ENCODE data around the gene UAP1L1.

Gene UAP1L1

DNA sequence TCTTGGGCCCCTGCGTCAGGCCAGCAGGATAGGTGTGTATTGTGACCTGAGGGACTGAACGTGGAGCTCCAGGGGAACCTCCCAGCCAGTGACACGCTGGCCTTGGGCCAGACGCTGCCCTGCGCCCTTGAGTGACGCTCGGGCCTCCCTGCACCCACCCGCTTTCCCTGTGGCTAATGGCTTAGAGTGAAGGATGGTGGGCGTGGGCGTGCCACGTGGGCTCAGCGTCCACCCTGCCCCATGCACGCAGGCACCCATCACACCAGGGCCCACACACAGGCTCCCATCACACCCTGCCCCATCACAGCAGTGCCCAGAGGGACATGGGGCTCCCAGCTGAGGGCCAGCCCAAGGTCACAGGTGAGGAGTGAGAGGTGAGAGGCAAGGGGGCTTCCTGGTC is 40.3 kb upstream of the UAP1L1 start:
- Mint-ChIP-seq H3K27ac (no peak overlapping the region), H3K4me1 (ENCODE audit: low read depth) (peaks cover 20% of the 10 kb centered on the region), H3K4me3 (no peak overlapping the region), H3K9me3 (no peaks in the 10 kb centered on the region), H3K27me3 (ENCODE audit: low read depth) (no peaks in the 10 kb centered on the region), H3K36me3 (ENCODE audit: low read depth) (no peaks in the 10 kb centered on the region)

DNA sequence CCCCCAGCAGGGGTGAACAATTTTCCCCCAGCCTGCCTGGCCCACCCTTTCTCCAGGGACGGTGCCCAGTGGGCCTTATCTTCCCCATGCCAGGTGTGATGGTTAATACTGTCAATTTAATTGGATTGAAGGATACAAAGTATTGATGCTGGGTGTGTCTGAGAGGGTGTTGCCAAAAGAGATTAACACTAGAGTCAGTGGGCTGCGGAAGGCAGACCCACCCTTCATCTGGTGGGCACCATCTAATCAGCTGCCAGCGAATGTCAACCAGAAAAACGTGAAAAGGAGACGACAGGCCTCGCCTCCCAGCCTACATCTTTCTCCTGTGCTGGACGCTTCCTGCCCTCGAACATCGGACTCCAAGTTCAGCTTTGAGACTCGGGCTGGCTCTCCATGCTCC is 39.8 kb upstream of the UAP1L1 start:
- Mint-ChIP-seq H3K4me3 (no peak overlapping the region), H3K9me3 (no peaks in the 10 kb centered on the region), H3K36me3 (ENCODE audit: low read depth) (no peaks in the 10 kb centered on the region), H3K4me1 (ENCODE audit: low read depth) (peaks cover 17% of the 10 kb centered on the region), H3K27ac (no peak overlapping the region), H3K27me3 (ENCODE audit: low read depth) (no peaks in the 10 kb centered on the region)

DNA sequence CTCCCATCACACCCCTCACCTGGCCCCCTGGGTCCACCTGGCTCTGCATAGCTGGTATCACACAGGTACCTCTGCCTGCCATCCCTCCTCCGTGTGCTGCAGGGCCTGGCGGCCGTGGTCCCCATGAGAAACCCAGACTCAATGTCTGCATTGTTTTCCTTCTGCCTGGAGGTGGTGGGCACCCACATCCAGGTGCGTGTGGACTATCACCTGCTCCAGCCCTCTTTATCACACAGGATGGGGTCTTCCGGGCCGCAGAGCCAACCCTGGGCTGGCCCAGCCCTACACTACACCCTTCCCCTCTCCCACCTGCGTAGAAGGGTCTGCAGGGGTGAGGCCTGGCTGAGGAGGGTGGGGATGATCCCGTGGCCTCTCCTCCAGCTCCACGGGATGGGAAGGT is 38.4 kb upstream of the UAP1L1 start:
- Mint-ChIP-seq H3K9me3 (no peaks in the 10 kb centered on the region), H3K36me3 (ENCODE audit: low read depth) (no peaks in the 10 kb centered on the region), H3K4me3 (no peak overlapping the region), H3K4me1 (ENCODE audit: low read depth) (peaks cover 9% of the 10 kb centered on the region), H3K27me3 (ENCODE audit: low read depth) (no peaks in the 10 kb centered on the region), H3K27ac (no peak overlapping the region)

DNA sequence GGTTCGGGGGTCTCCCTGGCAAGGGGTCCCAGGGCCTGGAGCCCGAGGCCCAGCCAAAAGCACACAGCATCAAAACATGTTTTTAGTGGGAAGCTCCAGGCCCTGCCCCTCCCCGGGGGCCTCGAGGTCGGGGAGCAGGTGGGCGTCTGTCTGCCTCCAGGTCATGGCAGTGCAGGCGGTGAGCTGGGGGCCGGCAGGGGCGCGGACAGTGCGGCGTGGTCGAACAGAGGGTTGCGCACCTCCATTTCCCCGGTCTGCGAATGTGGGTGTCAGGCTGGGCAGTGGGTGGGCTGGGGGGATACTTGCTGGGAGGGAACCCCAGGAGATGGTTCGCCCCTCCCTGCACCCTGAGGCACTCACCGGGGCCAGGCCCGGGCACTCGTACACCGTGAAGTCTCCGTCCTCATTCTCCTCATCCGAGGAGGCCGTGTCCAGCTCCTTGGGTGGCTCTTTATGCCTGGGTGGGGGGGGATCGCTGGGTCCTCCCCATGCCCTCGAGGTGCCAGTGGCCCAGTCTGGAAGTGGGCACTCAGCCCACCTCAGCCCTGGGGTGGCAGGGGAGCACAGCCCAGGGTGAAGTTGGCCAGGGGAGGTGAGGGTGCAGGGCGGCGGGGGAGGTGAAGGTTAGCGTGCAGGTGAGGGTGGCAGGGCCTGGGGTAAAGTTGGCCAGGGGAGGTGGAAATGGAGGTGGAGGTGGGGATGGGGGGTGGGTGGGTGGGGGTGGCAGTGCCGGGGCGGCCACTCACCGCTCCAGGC is 37.5 kb upstream of the UAP1L1 start:
- H3K27ac Mint-ChIP-seq = no peak overlapping the region
- H3K27me3 Mint-ChIP-seq (ENCODE audit: low read depth) = peaks cover 4% of the 10 kb centered on the region
- no peaks in the 10 kb centered on the region for H3K9me3 Mint-ChIP-seq
- no peak overlapping the region for H3K4me3 Mint-ChIP-seq
- H3K36me3 Mint-ChIP-seq (ENCODE audit: low read depth) = no peaks in the 10 kb centered on the region
- peaks cover 5% of the 10 kb centered on the region for H3K4me1 Mint-ChIP-seq (ENCODE audit: low read depth)

DNA sequence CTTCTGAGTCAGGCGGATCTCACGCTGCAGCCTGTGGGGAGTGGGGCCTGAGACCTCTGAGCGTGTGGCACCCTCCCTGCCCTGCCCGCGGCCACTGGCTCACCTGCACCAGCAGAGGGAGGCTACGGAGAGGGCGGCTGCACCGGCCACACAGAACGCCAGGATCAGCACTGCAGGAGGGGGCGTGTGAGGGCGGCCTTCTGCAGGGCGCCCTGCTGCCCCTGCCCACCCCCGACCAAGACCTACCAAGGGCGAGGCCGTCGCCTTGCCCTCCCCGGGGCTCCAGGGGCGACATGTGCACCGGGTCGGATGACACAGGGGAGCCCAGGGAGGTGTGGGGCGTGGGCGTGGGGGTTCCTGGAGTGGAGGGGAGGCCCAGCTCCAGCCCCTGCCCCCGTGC is 36.7 kb upstream of the UAP1L1 start:
- Mint-ChIP-seq H3K27ac (no peak overlapping the region), H3K4me1 (ENCODE audit: low read depth) (peaks cover 3% of the 10 kb centered on the region), H3K27me3 (ENCODE audit: low read depth) (peaks cover 8% of the 10 kb centered on the region), H3K36me3 (ENCODE audit: low read depth) (no peaks in the 10 kb centered on the region), H3K9me3 (no peaks in the 10 kb centered on the region), H3K4me3 (no peak overlapping the region)

DNA sequence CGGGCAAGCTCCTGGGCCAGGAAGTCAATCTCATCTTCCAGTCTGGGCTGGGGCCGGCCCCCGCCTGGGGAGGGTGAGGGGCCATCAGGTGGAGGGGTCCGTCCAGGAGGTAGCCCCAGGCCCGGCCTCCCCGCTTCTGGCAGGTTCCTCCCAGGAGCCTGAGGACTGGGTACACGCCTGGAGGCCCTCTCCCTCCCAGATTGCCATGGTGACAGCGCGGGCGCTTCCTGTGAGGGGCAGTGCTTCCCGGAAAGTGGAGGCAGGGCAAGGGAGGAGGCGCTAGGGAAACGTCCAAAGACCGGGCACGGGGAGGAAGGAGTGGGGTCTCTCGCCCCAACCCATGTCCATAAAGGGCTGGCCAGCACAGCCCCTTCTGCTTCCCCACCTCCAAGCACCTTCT is 36.2 kb upstream of the UAP1L1 start:
- Mint-ChIP-seq H3K27me3 (ENCODE audit: low read depth) (peaks cover 8% of the 10 kb centered on the region), H3K36me3 (ENCODE audit: low read depth) (no peaks in the 10 kb centered on the region), H3K9me3 (no peaks in the 10 kb centered on the region), H3K27ac (no peak overlapping the region), H3K4me3 (no peak overlapping the region), H3K4me1 (ENCODE audit: low read depth) (peaks cover 3% of the 10 kb centered on the region)

DNA sequence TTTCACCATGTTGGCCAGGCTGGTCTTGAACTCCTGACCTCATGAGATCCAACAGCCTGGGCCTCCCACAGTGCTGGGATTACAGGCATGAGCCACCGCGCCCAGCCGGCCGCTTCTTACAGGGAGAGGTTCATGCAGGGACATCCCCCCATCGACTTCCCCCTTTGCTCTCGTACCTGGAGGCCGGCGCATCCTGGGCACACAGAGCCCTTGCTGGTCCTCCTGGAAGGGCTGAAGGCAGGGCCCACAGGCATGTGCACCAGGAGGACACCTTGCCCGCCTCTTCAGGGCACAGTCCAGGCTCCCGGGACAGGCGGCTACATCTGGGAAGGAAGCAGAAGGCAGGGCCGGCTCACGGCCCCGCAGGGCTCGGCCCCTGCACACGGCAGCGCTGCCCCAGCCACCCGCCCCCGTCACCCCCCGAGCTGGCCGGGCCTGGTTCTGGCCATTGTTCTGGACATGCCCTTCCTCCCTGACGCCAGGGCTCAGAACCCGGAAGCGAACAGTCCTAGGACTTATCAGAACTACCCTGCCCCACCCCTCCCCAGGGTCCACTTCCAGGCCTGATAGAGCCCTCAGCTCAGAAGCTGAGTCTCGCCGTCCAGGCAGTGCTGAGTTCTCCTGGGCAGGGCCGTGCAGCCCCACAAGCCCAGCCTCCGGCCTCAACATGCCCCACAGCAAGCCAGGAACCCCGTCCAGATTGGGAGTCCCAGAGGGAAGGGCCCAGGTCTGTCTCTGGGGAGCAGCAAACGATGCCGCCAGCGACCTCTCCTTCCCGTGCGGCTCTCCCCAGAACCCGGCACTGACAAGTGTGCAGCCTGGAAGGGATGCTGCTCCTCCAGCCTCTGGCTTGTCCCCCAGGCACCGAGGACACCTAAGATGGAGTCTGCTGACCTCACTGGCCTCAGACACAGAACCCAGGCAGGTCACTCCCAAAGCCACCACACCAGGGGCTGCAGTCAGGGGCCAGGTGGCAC is 34.3 kb upstream of the UAP1L1 start:
- H3K4me1 Mint-ChIP-seq (ENCODE audit: low read depth) = peaks cover 3% of the 10 kb centered on the region
- no peaks in the 10 kb centered on the region for H3K9me3 Mint-ChIP-seq
- no peak overlapping the region for H3K27ac Mint-ChIP-seq
- peaks cover 22% of the 10 kb centered on the region for H3K27me3 Mint-ChIP-seq (ENCODE audit: low read depth)
- no peaks in the 10 kb centered on the region for H3K36me3 Mint-ChIP-seq (ENCODE audit: low read depth)
- H3K4me3 Mint-ChIP-seq = no peak overlapping the region

DNA sequence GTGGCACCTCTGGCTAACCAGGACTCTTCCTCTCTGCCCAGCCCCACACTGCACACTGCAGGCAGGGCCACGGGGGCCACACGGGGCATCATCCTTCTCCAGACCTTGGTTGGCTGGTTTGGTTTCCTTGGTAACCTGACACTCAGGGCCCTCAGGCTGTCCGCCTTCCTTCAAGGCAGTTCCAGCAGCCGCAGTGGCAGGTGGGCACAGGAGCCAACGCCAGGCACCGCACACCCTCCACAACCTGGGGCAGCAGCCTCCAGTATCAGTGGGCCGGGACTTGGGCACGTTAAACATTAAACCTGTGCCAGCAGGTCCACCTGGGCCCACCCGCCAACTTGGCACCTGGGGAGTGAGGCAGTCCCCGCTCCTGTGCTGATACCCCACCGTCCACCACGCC is 33.3 kb upstream of the UAP1L1 start:
- no peaks in the 10 kb centered on the region for H3K36me3 Mint-ChIP-seq (ENCODE audit: low read depth)
- peak overlapping the region; percentile 78 for H3K4me3 Mint-ChIP-seq
- no peaks in the 10 kb centered on the region for H3K9me3 Mint-ChIP-seq
- peaks cover 3% of the 10 kb centered on the region for H3K4me1 Mint-ChIP-seq (ENCODE audit: low read depth)
- H3K27me3 Mint-ChIP-seq (ENCODE audit: low read depth) = peaks cover 24% of the 10 kb centered on the region
- H3K27ac Mint-ChIP-seq = no peak overlapping the region

DNA sequence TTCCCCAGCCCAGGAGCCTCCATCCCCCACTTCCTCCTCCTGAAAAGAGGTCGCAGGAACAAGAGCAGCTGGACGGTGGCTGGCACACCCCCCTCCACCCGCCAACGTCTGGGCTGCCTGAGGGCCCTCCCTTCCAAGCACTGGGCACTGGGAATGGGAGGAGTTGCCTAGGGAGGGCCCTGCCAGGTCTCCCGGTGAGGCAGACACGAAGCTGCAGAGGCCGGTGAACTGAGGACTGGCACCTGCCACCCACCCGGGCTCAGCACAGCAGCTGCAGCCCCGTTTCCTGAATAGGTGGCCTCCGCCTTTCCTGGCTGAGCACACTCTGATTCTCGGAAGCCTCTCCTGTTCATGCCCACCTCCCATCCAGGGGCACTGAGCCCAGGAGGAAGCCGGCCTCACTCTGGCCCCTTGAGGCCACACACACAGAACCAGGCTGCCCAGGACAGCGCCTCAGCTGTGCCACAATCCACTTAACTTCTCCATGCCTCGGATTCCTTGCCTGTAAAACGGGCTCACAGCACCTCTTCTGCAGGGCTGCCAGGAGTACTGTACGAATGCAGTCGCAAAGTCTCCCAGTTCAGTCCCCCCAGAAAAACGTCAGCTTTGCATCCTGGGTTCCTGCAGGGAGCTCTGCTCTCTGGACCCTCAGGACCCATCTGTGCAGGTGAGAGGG is 32.7 kb upstream of the UAP1L1 start:
- Mint-ChIP-seq H3K27me3 (ENCODE audit: low read depth) (peaks cover 27% of the 10 kb centered on the region), H3K9me3 (no peaks in the 10 kb centered on the region), H3K27ac (no peak overlapping the region), H3K4me1 (ENCODE audit: low read depth) (peaks cover 3% of the 10 kb centered on the region), H3K4me3 (peak overlapping the region; percentile 78), H3K36me3 (ENCODE audit: low read depth) (no peaks in the 10 kb centered on the region)

DNA sequence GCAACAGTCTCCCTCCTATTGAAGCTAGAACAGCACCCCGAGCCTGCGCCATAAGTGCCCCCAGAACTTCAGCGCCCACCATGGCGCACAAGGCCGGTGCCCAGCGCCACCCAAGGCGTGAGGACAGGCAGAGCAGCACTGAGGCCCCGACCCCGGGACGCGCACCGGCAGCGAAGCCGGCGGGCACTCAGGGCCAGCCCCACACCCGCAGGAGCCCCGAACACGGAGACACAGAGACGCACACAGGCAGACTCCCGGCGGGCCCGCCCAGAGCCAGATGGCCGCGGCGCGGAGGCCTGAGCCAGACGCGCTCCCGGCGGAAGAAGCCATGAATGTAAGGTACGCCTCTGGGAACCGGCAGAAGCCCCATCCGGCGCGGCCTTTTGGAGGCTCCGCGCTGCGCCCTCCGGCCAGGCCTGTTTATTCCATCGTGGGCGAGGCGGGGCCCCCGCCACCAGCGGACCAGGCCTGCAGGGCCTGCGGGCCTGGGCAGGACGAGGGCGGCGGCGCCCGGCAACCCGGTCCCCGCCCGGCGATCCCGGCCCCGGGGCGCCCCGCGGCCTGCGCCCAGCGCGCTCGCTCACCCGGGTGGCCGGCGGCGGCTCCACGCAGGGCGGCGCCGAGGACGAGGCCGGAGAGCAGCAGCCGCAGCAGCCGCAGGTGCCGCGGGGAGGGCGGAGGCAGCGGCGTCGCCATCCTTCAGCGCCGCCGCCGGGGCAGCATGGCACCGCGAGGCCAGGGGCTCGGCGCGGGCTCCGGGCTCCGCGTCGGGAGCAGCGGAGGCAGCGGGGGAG is 31.8 kb upstream of the UAP1L1 start:
- no peaks in the 10 kb centered on the region for H3K36me3 Mint-ChIP-seq (ENCODE audit: low read depth)
- peaks cover 34% of the 10 kb centered on the region for H3K27me3 Mint-ChIP-seq (ENCODE audit: low read depth)
- H3K4me3 Mint-ChIP-seq = peak overlapping the region; percentile 78
- no peak overlapping the region for H3K27ac Mint-ChIP-seq
- peaks cover 3% of the 10 kb centered on the region for H3K4me1 Mint-ChIP-seq (ENCODE audit: low read depth)
- H3K9me3 Mint-ChIP-seq = no peaks in the 10 kb centered on the region

DNA sequence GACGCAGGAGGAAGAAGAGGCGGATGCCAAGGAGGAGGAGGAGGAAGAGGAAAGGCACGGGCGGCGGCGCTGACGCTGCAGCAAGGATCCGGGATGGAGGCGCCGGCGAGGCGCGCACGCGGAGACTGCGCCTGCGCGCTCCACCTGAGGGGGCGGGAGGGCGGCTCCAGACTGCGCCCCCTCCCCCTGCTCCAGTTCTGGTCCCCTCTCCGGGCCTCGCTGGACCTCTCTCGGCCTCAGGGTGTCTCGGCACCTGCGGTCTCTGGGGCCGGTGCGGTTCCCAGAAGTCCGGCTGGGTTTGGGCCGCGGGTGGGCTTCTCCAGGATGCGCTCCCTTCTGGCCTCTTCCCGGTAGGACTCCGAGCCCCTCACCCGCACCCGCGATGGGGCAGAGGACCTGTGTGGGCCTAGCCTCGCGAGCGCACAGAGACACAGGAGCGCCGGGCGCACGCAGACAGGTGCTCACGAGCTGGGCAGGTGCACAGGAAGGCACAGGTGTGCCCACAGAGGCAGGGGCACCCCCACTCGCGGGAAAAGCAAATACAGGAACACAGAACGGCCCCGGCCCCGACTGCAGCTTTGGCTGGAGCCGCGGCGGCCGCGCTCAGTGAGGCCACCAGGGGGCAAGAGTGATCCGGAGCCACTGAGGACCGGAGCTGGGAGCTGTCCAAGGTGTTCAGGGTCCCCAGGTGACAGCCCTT is 31.1 kb upstream of the UAP1L1 start, which contains the start of gene NPDC1:
Gene NPDC1 (minus strand): TSS at position 90 of the 700 bp plus-strand sequence. CDS start 188 bp downstream, outside the sequence.
- peaks cover 37% of the 10 kb centered on the region for H3K27me3 Mint-ChIP-seq (ENCODE audit: low read depth)
- H3K9me3 Mint-ChIP-seq = no peaks in the 10 kb centered on the region
- no peak within 1 kb of the TSS for H3K27ac Mint-ChIP-seq
- no peaks in the 10 kb centered on the region for H3K36me3 Mint-ChIP-seq (ENCODE audit: low read depth)
- H3K4me3 Mint-ChIP-seq = peak within 1 kb of the TSS; percentile 78
- H3K4me1 Mint-ChIP-seq (ENCODE audit: low read depth) = peaks cover 3% of the 10 kb centered on the region

DNA sequence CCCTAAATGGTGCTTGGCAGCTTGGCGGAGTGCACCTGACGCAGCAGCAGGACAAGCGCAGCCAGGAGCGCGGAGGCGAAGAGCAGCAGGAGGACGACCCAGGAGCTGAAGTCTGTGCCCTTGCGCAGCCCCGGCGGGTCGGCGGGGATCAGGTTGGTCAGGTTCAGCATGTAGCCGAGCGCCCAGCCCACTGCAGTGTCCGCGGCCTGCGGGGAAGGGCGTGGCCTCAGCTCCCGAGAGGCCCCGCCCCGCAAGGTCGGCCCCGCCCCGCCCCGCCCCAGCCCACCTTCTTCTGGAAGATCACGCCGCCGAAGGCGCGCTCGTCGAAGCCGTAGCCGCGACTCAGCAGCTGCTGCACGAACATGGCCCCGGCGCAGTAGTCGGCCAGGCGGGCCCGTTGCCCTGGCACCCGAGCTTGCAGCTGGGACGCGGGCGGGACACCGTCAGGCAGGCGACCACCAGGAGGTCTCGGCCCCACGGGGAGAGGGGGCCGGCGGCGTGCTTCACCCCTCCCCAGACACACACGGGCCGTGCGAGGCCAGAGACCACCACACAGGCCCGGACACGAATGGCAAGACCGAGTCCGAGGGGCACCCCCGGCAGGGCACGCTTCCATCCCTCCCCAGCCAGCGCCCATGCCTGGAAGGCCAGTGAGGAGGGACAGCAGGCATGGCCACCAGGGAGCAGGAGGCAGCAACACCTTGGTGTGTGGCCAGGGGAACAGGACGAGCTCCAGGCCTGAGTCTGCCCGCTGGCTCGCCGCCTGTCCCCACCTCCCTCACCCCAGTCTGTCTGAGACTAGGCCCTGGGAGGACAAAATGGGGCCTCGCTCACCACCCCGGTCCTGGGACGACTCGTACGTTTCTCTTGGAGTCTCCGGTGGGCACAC is 28.4 kb upstream of the UAP1L1 start:
- no peaks in the 10 kb centered on the region for H3K9me3 Mint-ChIP-seq
- peaks cover 50% of the 10 kb centered on the region for H3K27me3 Mint-ChIP-seq (ENCODE audit: low read depth)
- no peaks in the 10 kb centered on the region for H3K36me3 Mint-ChIP-seq (ENCODE audit: low read depth)
- H3K4me1 Mint-ChIP-seq (ENCODE audit: low read depth) = peaks cover 3% of the 10 kb centered on the region
- no peak overlapping the region for H3K4me3 Mint-ChIP-seq
- H3K27ac Mint-ChIP-seq = no peak overlapping the region
